ENCODE measurements around the gene AKIRIN1. TPM values are rescaled to one million over a fixed set of nuclear protein-coding genes. Genes with fewer than 3 reads are reported as not detected.

AKIRIN1 gene
- total RNA-seq, 1 donor from 2014 or later: 53.3 TPM

DNA sequence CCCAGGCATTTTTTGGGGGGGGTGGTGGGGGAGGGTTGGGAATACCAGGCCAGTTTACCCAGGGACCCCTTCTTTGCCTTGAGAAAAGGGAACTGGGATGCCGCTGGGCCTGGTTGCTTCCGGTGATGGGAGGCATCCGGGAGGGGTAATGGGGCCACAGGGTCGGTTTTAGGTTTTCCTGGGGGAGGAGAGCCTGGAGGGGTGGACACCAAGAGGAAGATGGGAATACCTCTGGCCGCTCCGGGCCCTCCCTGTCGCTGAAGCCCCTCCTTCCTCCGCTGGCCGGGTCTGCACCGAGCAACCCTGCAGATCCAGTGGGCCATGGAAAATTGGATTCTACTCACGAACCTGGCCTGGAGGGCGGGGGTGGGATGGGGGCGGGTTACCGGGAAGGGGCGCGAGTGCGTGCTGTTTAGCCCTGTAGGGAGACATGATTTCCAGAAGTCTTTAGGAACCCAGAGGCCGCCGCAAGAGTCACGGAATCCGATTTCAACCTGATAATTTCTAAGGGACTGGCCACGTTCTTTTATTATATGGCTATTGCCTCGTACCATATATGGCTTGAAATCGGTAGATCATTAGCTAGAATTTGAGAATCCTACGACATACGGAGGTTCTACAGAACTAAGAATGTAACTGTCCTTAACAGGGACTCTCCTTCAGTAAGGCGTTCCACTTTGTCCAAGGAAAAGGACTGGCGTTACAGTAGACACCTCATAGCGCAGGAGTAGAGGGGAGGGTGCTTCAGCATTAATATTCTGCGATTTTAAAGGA lies 749 bp downstream of the AKIRIN1 start:
- peak overlapping the region; percentile 81 for H3K27ac Mint-ChIP-seq
- H3K4me3 Mint-ChIP-seq: peak overlapping the region; percentile 91
- TF ChIP-seq, protein P1, sequence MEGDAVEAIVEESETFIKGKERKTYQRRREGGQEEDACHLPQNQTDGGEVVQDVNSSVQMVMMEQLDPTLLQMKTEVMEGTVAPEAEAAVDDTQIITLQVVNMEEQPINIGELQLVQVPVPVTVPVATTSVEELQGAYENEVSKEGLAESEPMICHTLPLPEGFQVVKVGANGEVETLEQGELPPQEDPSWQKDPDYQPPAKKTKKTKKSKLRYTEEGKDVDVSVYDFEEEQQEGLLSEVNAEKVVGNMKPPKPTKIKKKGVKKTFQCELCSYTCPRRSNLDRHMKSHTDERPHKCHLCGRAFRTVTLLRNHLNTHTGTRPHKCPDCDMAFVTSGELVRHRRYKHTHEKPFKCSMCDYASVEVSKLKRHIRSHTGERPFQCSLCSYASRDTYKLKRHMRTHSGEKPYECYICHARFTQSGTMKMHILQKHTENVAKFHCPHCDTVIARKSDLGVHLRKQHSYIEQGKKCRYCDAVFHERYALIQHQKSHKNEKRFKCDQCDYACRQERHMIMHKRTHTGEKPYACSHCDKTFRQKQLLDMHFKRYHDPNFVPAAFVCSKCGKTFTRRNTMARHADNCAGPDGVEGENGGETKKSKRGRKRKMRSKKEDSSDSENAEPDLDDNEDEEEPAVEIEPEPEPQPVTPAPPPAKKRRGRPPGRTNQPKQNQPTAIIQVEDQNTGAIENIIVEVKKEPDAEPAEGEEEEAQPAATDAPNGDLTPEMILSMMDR (IDR thresholded peaks at IDR 0.05): no peak
- H3K9me3 Mint-ChIP-seq: no peaks in the 10 kb centered on the region
- ChIA-PET POLR2A (interaction anchor here (0.6 to 1.8 kb wide), 4 partner anchors 33 to 1176 kb away, joined by 3 to 5 read pairs (median 3); partner anchors contain the start of gene NDUFS5), CTCF (no interaction called here)
- ATAC-seq (ENCODE audit: low read depth): no peak
- H3K4me1 Mint-ChIP-seq: peaks cover 37% of the 10 kb centered on the region
- H3K27me3 Mint-ChIP-seq: no peaks in the 10 kb centered on the region
- H3K36me3 Mint-ChIP-seq (ENCODE audit: low read depth): peaks cover 40% of the 10 kb centered on the region
- peak; percentile 18 for DNase-seq
- intact Hi-C loops (cut with micrococcal nuclease): loop anchor here (1.0 to 5.0 kb wide), 5 partner anchors 34 to 980 kb away; partner anchors contain the start of genes MYCBP, NDUFS5, RRAGC and UTP11

DNA sequence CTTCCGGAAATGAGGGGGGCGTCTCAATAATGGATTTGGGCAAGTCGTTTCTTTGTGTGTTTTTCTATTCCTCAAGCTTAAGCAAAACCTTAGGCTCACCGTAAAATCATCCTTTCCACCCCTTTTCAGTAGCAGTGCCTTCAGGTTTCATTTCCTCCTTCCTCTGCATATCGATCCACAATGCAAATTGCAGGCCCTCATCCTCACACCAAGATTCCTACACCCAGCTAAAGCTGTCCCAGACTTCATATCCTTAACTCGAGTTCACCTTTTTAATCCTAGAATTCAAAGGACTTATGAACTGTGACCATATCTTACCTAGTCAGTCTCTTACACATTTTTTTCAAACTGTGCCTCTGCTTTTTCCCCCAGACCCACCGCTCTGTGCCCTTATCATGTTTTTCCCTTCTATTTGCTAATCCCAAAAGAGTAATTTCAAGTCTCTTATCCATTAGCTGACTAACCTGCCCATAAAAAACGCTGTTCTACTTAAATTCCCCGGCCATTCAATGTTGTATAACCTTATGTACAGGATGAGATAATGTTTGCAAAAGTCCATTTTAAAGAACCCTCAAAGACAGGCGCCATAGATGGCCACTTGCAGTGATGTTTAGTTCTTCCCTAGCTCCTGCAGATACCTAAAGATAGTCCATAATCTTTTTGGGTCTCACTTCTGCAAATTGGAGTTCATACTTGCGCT lies 1.5 kb downstream of the AKIRIN1 start:
- no peaks in the 10 kb centered on the region for H3K27me3 Mint-ChIP-seq
- H3K9me3 Mint-ChIP-seq: no peaks in the 10 kb centered on the region
- peak overlapping the region; percentile 91 for H3K4me3 Mint-ChIP-seq
- H3K27ac Mint-ChIP-seq: peak overlapping the region; percentile 81
- peaks cover 40% of the 10 kb centered on the region for H3K4me1 Mint-ChIP-seq
- POLR2A ChIA-PET: interaction anchor here (0.6 to 1.8 kb wide), 4 partner anchors 32 to 1177 kb away, joined by 3 to 5 read pairs (median 3); partner anchors contain the start of gene NDUFS5
- peaks cover 44% of the 10 kb centered on the region for H3K36me3 Mint-ChIP-seq (ENCODE audit: low read depth)
- no peak for DNase-seq
- no peak for ATAC-seq (ENCODE audit: low read depth)
- intact Hi-C loops (cut with micrococcal nuclease): loop anchor here (5.0 kb wide), 1 partner anchor 110 kb away; no protein-coding TSS in a partner anchor
- CTCF ChIA-PET: no interaction called here
- TF ChIP-seq, protein P1 (IDR thresholded peaks at IDR 0.05): no peak

GRCh38 chr1:38994196-38994595 lies 3.1 kb downstream of the AKIRIN1 start:
- TF ChIP-seq, protein P1 (IDR thresholded peaks at IDR 0.05): no peak
- ATAC-seq (ENCODE audit: low read depth) (no peak), DNase-seq (no peak)
- Mint-ChIP-seq H3K27me3 (no peaks in the 10 kb centered on the region), H3K9me3 (no peaks in the 10 kb centered on the region), H3K4me1 (peaks cover 45% of the 10 kb centered on the region), H3K27ac (no peak overlapping the region), H3K4me3 (no peak overlapping the region), H3K36me3 (ENCODE audit: low read depth) (peaks cover 57% of the 10 kb centered on the region)
- intact Hi-C loops (cut with micrococcal nuclease): loop anchor here (5.0 kb wide), 1 partner anchor 108 kb away; no protein-coding TSS in a partner anchor
- CTCF ChIA-PET: no interaction called here
- POLR2A ChIA-PET: no interaction called here

DNA sequence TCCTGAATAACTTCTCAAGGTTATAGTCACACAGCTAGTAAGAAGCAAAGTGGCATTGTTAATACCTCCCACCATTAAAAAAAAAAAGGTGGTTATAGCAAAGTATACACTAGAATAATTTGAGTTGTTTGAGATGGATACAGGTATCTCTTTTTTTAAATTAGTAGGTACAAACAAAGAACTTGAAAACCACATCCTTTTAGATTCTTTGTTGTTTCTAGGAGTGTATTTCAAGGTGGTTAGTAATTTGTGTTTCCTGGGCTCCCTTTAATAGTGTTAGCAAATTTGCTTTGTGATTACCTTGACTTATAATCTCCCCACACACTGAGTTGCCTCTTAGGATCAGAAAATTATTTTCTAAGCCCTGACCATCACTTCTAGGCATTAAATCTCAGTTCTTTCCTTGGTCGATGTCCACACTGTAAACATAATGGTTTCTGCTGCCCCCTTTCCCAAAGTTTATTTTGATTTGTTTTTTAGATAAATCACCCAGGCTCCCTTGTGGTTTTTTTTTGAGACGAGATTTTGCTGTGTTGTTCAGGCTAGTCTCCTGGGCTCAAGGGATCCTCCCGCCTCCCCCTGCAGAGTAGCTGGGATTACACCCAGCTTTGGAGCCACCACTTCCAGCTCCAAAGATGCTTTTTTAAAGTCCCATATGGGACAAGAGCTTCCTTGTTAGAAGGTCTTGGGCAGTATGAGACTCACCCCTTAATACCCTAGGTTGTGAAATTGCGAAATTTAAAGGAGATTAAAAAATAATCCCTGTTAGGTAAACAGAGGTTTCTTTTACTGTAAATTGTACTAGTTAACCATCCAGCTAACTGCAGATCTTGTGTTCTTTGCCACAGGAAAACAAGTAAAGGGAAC lies 6.2 kb downstream of the AKIRIN1 start:
- peaks cover 77% of the 10 kb centered on the region for H3K36me3 Mint-ChIP-seq (ENCODE audit: low read depth)
- intact Hi-C loops (cut with micrococcal nuclease): no loop called here

More for the DNA sequence above, 6.2 kb downstream of the AKIRIN1 start:
- DNase-seq (no peak), ATAC-seq (ENCODE audit: low read depth) (no peak)
- Mint-ChIP-seq H3K4me3 (no peak overlapping the region), H3K27ac (peak overlapping the region; percentile 30), H3K4me1 (peaks cover 39% of the 10 kb centered on the region), H3K9me3 (no peaks in the 10 kb centered on the region), H3K27me3 (no peaks in the 10 kb centered on the region)
- TF ChIP-seq, protein P1 (IDR thresholded peaks at IDR 0.05): no peak
- ChIA-PET POLR2A (interaction anchor here (0.6 kb wide), 1 partner anchor 1014 kb away, joined by 3 read pairs; no protein-coding TSS in a partner anchor), CTCF (interaction anchor here (0.8 kb wide), 1 partner anchor 102 kb away, joined by 3 read pairs; no protein-coding TSS in a partner anchor)
